SK-N-SH (cell line): ENCODE results near the gene JAM2. TPM values are rescaled to one million over a fixed set of nuclear protein-coding genes. Genes with fewer than 3 reads are reported as not detected.
A peak's percentile ranks its signal among the peaks of the same experiment; 100 is the strongest.

Experiments used
- CTCF ChIA-PET: fragments of 300-600, 350-600 bp; formaldehyde crosslinking; extraction: SDS; loops from one replicate; lab custom pipeline; 2021; lab: Yijun Ruan, JAX
- POLR2A ChIA-PET: fragments of 350-600 bp; sonication (Branson Sonifier 250); formaldehyde crosslinking; extraction: SDS; loops from one replicate; lab custom pipeline; 2020; ENCODE audit warnings: antibody characterized with exemption, inconsistent platforms; lab: Yijun Ruan, JAX
- DNase-seq: peaks from one replicate; pipeline ENCODE4 v3.0.0; 2012
- H2AFZ ChIP-seq: fragments of 200-600 bp; sonication (generic); 2 replicates; pipeline ENCODE4 v1.8.1; 2016; ENCODE audit warnings: antibody characterized with exemption, mild to moderate bottlenecking, low read depth
- H3F3A ChIP-seq: fragments of 200-600 bp; sonication (generic); replicated peaks from 2 replicates; pipeline ENCODE3; 2016; ENCODE audit warnings: antibody characterized with exemption, mild to moderate bottlenecking; ENCODE audit not compliant: insufficient read depth
- H3K27ac ChIP-seq, 2 experiments: fragments of 200-500 bp in 1 of 2; fragments of 200-600 bp in 1 of 2; sonication (Bioruptor generic) in 1 of 2; sonication (generic), shearing (Covaris generic) in 1 of 2; 2 replicates each; pipeline versions ENCODE4 v1.5.1 to v1.6.1; 2014 to 2016; ENCODE audit warnings: low read depth in 2 of 2, inconsistent platforms in 1 of 2, low read length in 1 of 2, mild to moderate bottlenecking in 1 of 2, mixed read lengths in 1 of 2
- H3K27me3 ChIP-seq: fragments of 200-600 bp; sonication (generic), shearing (Covaris generic); 2 replicates; pipeline ENCODE4 v1.6.1; 2016; ENCODE audit warnings: mixed run types; ENCODE audit not compliant: insufficient read depth
- H3K36me3 ChIP-seq, 2 experiments: fragments of 200-500 bp in 1 of 2; fragments of 200-600 bp in 1 of 2; sonication (Bioruptor generic) in 1 of 2; sonication (generic) in 1 of 2; replicated peaks in 1 of 2; 2 replicates each; pipeline versions ENCODE3 to v1.5.1; 2014 to 2016; ENCODE audit warnings: low read length in 1 of 2, mild to moderate bottlenecking in 1 of 2; ENCODE audit not compliant: insufficient read depth in 2 of 2, control insufficient read depth in 1 of 2
- H3K4me1 ChIP-seq, 2 experiments: fragments of 200-500 bp in 1 of 2; fragments of 200-600 bp in 1 of 2; sonication (Bioruptor generic) in 1 of 2; sonication (generic), shearing (Covaris generic) in 1 of 2; 2 replicates each; pipeline versions ENCODE4 v1.5.1 to v1.6.1; 2014 to 2016; ENCODE audit warnings: low read depth in 1 of 2, low read length in 1 of 2, mixed run types in 1 of 2; ENCODE audit not compliant: insufficient read depth in 2 of 2, control insufficient read depth in 1 of 2
- H3K4me2 ChIP-seq: fragments of 200-600 bp; sonication (generic), shearing (Covaris generic); 2 replicates; pipeline ENCODE4 v1.6.1; 2017; ENCODE audit warnings: mixed run types
- H3K4me3 ChIP-seq, 2 experiments: fragments of 200-500 bp in 1 of 2; fragments of 200-600 bp in 1 of 2; sonication (Bioruptor generic) in 1 of 2; sonication (generic), shearing (Covaris generic) in 1 of 2; 2 replicates each; pipeline versions ENCODE4 v1.5.1 to v1.8.1; 2014 to 2016; ENCODE audit warnings: low read depth in 2 of 2, inconsistent platforms in 1 of 2, low read length in 1 of 2, mild to moderate bottlenecking in 1 of 2, mixed read lengths in 1 of 2, moderate library complexity in 1 of 2
- H3K79me2 ChIP-seq: fragments of 200-600 bp; sonication (generic); 2 replicates; pipeline ENCODE4 v1.8.1; 2017; ENCODE audit warnings: mild to moderate bottlenecking; ENCODE audit not compliant: insufficient read depth
- H3K9ac ChIP-seq: fragments of 200-600 bp; sonication (generic); 2 replicates; pipeline ENCODE4 v1.6.1; 2017; ENCODE audit warnings: mixed run types
- H3K9me2 ChIP-seq: fragments of 200-600 bp; sonication (generic); 2 replicates; pipeline ENCODE4 v1.6.1; 2017; ENCODE audit warnings: mixed run types
- H3K9me3 ChIP-seq: fragments of 200-600 bp; sonication (generic); 2 replicates; pipeline ENCODE4 v1.6.1; 2017; ENCODE audit warnings: mixed run types, mild to moderate bottlenecking, moderate library complexity
- H4K20me1 ChIP-seq: fragments of 200-600 bp; sonication (generic); 2 replicates; pipeline ENCODE4 v1.6.1; 2017; ENCODE audit warnings: mild to moderate bottlenecking, mixed run types; ENCODE audit not compliant: insufficient read depth
- FOXJ3 ChIP-seq: sonication (generic); formaldehyde crosslinking; IDR thresholded peaks from 2 replicates; pipeline ENCODE4 v1.5.1; 2020; ENCODE audit warnings: mild to moderate bottlenecking, missing genetic modification reagents
- GATA2 ChIP-seq: sonication (generic); formaldehyde crosslinking; IDR thresholded peaks from 2 replicates; pipeline ENCODE4 v1.5.0; 2020; ENCODE audit warnings: mild to moderate bottlenecking, missing genetic modification reagents
- MXI1 ChIP-seq: IDR thresholded peaks from 2 replicates; pipeline ENCODE4 v1.6.1; 2012; ENCODE audit warnings: mild to moderate bottlenecking, low read depth, low read length, improper control_type of control experiment
- NFIC ChIP-seq: IDR thresholded peaks from 2 replicates; pipeline ENCODE4 v1.4.0; 2012; ENCODE audit warnings: borderline replicate concordance
- NRF1 ChIP-seq: IDR thresholded peaks from 2 replicates; pipeline ENCODE4 v1.6.1; 2012; ENCODE audit warnings: low read depth, mild to moderate bottlenecking, low read length
- POLR2AphosphoS5 ChIP-seq: IDR thresholded peaks from 2 replicates; pipeline ENCODE4 v1.6.1; 2012; ENCODE audit warnings: low read depth, low read length
- RFX5 ChIP-seq: IDR thresholded peaks from 2 replicates; pipeline ENCODE4 v1.6.1; 2012; ENCODE audit warnings: mild to moderate bottlenecking, improper control_type of control experiment, low read length
- RXRA ChIP-seq: IDR thresholded peaks from 2 replicates; pipeline ENCODE4 v1.4.0; 2012; ENCODE audit warnings: low read depth, mild to moderate bottlenecking, borderline replicate concordance
- SIN3A ChIP-seq: IDR thresholded peaks from 2 replicates; pipeline ENCODE4 v1.6.1; 2012; ENCODE audit warnings: low read depth, mild to moderate bottlenecking, low read length, moderate library complexity, borderline replicate concordance
- TCF12 ChIP-seq: IDR thresholded peaks from 2 replicates; pipeline ENCODE4 v1.4.0; 2012
- YY1 ChIP-seq: IDR thresholded peaks from 2 replicates; pipeline ENCODE4 v1.4.0; 2012; ENCODE audit warnings: low read depth, mild to moderate bottlenecking
- WGBS: methylation state at CpG from one replicate; pipeline ENCODE4 v1.1.6; 2017; ENCODE audit warnings: low lambda C conversion rate; 5-methylcytosine and 5-hydroxymethylcytosine counted together
- polyA plus RNA-seq, 3 experiments: library from polyadenylated mRNA; depleted of rRNA; stranded (reverse); fragments of >200 nt; gene quantifications; 2 replicates each; pipeline ENCODE4 v1.2.3, GENCODE V29; 2012
- TF ChIP-seq, protein P1 (sequence below): fragments of 150-350 bp; IDR thresholded peaks from 2 replicates; pipeline ENCODE4 v1.6.1; 2016; ENCODE audit warnings: mild to moderate bottlenecking, low read depth, low read length
- TF ChIP-seq, protein P2 (sequence below): IDR thresholded peaks from 2 replicates; pipeline ENCODE4 v1.4.0; 2012; ENCODE audit warnings: low read depth
- TF ChIP-seq, protein P3 (sequence below): fragments of 200-600 bp; sonication (generic); IDR thresholded peaks from 2 replicates; pipeline ENCODE4 v1.6.1; 2017; ENCODE audit warnings: antibody characterized with exemption, mild to moderate bottlenecking, moderate library complexity
- TF ChIP-seq, protein P4 (sequence below): IDR thresholded peaks from 2 replicates; pipeline ENCODE4 v1.4.0; 2012; ENCODE audit warnings: low read depth, borderline replicate concordance
- TF ChIP-seq, protein P5 (sequence below): IDR thresholded peaks from 2 replicates; pipeline ENCODE4; 2012

JAM2 gene
- polyA plus RNA-seq, 1 of the 3 experiments (the other 2 are of a cell fraction): 8.3 TPM

DNA sequence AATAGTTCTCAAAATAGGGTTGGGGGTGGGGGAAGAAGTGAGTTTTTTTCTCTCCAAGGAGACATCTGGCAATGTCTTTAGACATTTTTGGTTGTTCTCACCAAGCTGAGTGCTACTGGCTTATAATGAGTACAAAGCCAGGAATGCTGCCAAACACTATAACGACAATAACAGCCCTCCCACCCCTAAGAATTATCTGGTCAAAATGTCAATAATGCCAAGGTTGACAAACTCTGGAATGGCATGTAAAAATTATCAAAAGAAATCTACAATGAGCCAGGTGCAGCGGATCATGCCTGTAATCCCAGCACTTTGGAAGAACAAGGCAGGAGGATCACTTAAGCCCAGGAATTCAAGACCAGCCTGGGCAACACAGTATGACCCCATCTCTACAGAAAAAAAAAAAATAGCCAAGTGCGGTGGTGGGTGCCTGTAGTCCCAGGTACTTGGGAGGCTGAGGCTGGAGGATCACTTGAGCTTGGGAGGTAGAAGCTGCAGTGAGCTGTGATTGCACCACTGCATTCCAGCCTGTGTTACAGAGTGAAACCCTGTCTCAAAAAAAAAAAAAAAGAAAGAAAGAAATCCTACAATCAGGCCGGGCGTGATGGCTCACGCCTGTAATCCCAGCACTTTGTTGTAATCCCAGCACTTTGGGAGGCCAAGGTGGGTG lies 93.2 kb downstream of the JAM2 start (continued):
- TF ChIP-seq, protein P1, sequence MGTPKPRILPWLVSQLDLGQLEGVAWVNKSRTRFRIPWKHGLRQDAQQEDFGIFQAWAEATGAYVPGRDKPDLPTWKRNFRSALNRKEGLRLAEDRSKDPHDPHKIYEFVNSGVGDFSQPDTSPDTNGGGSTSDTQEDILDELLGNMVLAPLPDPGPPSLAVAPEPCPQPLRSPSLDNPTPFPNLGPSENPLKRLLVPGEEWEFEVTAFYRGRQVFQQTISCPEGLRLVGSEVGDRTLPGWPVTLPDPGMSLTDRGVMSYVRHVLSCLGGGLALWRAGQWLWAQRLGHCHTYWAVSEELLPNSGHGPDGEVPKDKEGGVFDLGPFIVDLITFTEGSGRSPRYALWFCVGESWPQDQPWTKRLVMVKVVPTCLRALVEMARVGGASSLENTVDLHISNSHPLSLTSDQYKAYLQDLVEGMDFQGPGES: no peak
- TF ChIP-seq RFX5: no peak
- TF ChIP-seq GATA2 (CRISPR knock-in tag): no peak
- TF ChIP-seq FOXJ3 (CRISPR knock-in tag): no peak
- TF ChIP-seq, all 33 proteins: peak for 0

DNA sequence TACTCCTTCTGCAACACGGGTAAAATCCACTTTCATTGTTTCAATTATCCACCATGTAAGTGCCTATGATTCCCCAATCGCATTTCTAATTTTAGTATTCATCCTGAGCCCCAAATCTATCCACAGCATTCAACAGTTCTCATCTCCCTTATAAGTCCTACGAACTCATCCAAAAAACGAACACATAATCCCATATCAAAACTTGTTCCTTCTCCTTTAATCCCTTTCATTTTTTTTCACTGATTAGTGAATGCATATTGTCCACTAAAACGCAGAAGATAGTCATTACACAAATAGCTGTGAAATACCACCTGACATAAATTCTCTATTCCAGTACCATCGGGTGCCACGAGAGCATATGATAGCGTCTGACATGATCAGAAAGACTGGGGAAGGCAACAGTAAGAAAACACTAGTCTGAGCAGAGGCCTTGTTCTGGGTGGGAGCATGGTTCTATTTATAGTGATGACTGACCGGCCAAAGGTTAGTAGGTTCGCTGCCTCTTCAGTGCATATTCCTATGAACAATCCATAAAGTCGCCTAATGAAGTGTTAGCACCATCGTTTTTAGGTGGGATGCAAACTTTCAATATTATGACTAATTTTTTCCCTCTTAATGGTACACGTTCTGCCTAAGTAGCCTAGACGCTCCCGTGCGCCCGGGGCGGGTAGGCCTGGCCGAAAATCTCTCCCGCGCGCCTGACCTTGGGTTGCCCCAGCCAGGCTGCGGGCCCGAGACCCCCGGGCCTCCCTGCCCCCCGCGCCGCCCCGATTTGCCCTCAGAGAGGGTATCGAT lies 95.0 kb downstream of the JAM2 start:
- H3K4me1 ChIP-seq: peaks cover 13 to 24% of the 10 kb centered on the region in 2 experiments; a peak in 3 of 4 replicates
- under 1% methylated on average over 20 of the region's 30 CpGs for WGBS
- peak; percentile 24 for DNase-seq
- TF ChIP-seq TCF12 (no peak), POLR2AphosphoS5 (0 out of 2 replicates have a peak, but pooled peaks have one; percentile 11), NRF1 (no peak)
- H3K9me2 ChIP-seq: no peaks in the 10 kb centered on the region
- H3K4me2 ChIP-seq: peak overlapping the region; percentile 80
- peak overlapping the region; percentile 97 to 99 for H3K27ac ChIP-seq
- H3K36me3 ChIP-seq: peaks cover 11 to 18% of the 10 kb centered on the region in 2 experiments
- POLR2A ChIA-PET: interaction anchor here (0.6 to 2.0 kb wide), 4 partner anchors 16 to 1111 kb away, joined by 3 to 4 read pairs (median 4); partner anchors contain the start of gene ADAMTS1
- peak overlapping the region; percentile 90 for H3K9ac ChIP-seq
- peak overlapping the region; percentile 83 to 94 for H3K4me3 ChIP-seq
- CTCF ChIA-PET: interaction anchor here (1.0 to 2.9 kb wide), 3 partner anchors 9 to 126 kb away, joined by 3 to 16 read pairs (median 3); no protein-coding TSS in a partner anchor
- no peaks in the 10 kb centered on the region for H3K9me3 ChIP-seq
- no peaks in the 10 kb centered on the region for H3K27me3 ChIP-seq
- H3F3A ChIP-seq: peaks cover 17% of the 10 kb centered on the region
- H3K79me2 ChIP-seq: peaks cover 85% of the 10 kb centered on the region
- peak overlapping the region; percentile 14; the same call in 1 of the 2 replicates for H2AFZ ChIP-seq
- H4K20me1 ChIP-seq: peaks cover 26% of the 10 kb centered on the region

DNA sequence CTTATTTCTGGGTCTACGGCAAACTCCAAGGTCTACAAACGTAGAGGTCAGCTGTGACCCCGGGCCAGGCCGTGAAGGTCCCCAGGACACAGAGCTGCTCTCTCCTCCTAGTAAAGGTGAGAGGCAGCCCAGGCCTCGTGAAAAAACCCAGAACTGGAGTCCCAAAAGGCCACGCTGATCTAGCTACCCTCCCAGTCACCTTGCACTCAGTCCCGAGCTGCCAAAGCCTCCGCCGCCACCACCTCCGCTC lies 95.5 kb downstream of the JAM2 start:
- H3K27ac ChIP-seq: peak overlapping the region; percentile 97 to 99
- H3K4me3 ChIP-seq: peak overlapping the region; percentile 83 to 94
- peak overlapping the region; percentile 90 for H3K9ac ChIP-seq
- peaks cover 17% of the 10 kb centered on the region for H3F3A ChIP-seq
- peak overlapping the region; percentile 14; the same call in 1 of the 2 replicates for H2AFZ ChIP-seq
- POLR2A ChIA-PET: interaction anchor here (0.6 to 2.0 kb wide), 4 partner anchors 15 to 1110 kb away, joined by 3 to 4 read pairs (median 4); partner anchors contain the start of gene ADAMTS1
- H3K36me3 ChIP-seq: peaks cover 5 to 12% of the 10 kb centered on the region in 2 experiments
- H3K9me3 ChIP-seq: no peaks in the 10 kb centered on the region
- no peaks in the 10 kb centered on the region for H3K9me2 ChIP-seq
- peak overlapping the region; percentile 80 for H3K4me2 ChIP-seq
- DNase-seq: no peak
- H3K4me1 ChIP-seq: peaks cover 13 to 24% of the 10 kb centered on the region in 2 experiments; a peak in 3 of 4 replicates
- peaks cover 26% of the 10 kb centered on the region for H4K20me1 ChIP-seq
- H3K79me2 ChIP-seq: peaks cover 88% of the 10 kb centered on the region
- 3% methylated on average over 8 of the region's 10 CpGs for WGBS
- CTCF ChIA-PET: interaction anchor here (0.6 to 2.9 kb wide), 5 partner anchors 10 to 1110 kb away, joined by 3 to 16 read pairs (median 3); no protein-coding TSS in a partner anchor
- no peaks in the 10 kb centered on the region for H3K27me3 ChIP-seq
- TF ChIP-seq, protein P2, sequence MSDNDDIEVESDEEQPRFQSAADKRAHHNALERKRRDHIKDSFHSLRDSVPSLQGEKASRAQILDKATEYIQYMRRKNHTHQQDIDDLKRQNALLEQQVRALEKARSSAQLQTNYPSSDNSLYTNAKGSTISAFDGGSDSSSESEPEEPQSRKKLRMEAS: no peak
- TF ChIP-seq NFIC: no peak
- TF ChIP-seq NRF1: no peak
- TF ChIP-seq, protein P3, sequence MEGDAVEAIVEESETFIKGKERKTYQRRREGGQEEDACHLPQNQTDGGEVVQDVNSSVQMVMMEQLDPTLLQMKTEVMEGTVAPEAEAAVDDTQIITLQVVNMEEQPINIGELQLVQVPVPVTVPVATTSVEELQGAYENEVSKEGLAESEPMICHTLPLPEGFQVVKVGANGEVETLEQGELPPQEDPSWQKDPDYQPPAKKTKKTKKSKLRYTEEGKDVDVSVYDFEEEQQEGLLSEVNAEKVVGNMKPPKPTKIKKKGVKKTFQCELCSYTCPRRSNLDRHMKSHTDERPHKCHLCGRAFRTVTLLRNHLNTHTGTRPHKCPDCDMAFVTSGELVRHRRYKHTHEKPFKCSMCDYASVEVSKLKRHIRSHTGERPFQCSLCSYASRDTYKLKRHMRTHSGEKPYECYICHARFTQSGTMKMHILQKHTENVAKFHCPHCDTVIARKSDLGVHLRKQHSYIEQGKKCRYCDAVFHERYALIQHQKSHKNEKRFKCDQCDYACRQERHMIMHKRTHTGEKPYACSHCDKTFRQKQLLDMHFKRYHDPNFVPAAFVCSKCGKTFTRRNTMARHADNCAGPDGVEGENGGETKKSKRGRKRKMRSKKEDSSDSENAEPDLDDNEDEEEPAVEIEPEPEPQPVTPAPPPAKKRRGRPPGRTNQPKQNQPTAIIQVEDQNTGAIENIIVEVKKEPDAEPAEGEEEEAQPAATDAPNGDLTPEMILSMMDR: no peak
- TF ChIP-seq, protein P4, sequence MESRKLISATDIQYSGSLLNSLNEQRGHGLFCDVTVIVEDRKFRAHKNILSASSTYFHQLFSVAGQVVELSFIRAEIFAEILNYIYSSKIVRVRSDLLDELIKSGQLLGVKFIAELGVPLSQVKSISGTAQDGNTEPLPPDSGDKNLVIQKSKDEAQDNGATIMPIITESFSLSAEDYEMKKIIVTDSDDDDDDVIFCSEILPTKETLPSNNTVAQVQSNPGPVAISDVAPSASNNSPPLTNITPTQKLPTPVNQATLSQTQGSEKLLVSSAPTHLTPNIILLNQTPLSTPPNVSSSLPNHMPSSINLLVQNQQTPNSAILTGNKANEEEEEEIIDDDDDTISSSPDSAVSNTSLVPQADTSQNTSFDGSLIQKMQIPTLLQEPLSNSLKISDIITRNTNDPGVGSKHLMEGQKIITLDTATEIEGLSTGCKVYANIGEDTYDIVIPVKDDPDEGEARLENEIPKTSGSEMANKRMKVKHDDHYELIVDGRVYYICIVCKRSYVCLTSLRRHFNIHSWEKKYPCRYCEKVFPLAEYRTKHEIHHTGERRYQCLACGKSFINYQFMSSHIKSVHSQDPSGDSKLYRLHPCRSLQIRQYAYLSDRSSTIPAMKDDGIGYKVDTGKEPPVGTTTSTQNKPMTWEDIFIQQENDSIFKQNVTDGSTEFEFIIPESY: no peak
- TF ChIP-seq, protein P5, sequence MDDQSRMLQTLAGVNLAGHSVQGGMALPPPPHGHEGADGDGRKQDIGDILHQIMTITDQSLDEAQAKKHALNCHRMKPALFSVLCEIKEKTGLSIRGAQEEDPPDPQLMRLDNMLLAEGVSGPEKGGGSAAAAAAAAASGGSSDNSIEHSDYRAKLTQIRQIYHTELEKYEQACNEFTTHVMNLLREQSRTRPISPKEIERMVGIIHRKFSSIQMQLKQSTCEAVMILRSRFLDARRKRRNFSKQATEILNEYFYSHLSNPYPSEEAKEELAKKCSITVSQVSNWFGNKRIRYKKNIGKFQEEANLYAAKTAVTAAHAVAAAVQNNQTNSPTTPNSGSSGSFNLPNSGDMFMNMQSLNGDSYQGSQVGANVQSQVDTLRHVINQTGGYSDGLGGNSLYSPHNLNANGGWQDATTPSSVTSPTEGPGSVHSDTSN: no peak
- no peak for TF ChIP-seq POLR2AphosphoS5
- no peak for TF ChIP-seq SIN3A
- no peak for TF ChIP-seq GATA2 (CRISPR knock-in tag)
- TF ChIP-seq YY1: no peak
- no peak for TF ChIP-seq RFX5
- TF ChIP-seq MXI1: no peak; the same call in 1 of the 2 replicates
- no peak for TF ChIP-seq RXRA
